Measurements from ENCODE around the gene SKIC2.

GRCh38 chr6:31966506-31966905, 7.5 kb downstream of the SKIC2 start:
- TF ChIP-seq CTCF (conservative IDR thresholded peaks at IDR 0.05; ENCODE audit: low read depth, low read length) (no peak), RAD21 (IDR thresholded peaks at IDR 0.05; ENCODE audit: low read length) (no peak), MXI1 (IDR thresholded peaks at IDR 0.05; ENCODE audit: borderline replicate concordance, low read depth, low read length) (no peak), RFX5 (IDR thresholded peaks at IDR 0.05; ENCODE audit: low read depth, low read length) (no peak), ELK1 (IDR thresholded peaks at IDR 0.05; ENCODE audit: borderline replicate concordance, low read depth, low read length) (no peak), POLR2A (IDR thresholded peaks at IDR 0.05; ENCODE audit: low read depth, low read length) (no peak), SMC3 (IDR thresholded peaks at IDR 0.05; ENCODE audit: low read depth, low read length) (no peak), RCOR1 (IDR thresholded peaks at IDR 0.05; ENCODE audit: insufficient replicate concordance, low read length) (no peak), CHD1 (IDR thresholded peaks at IDR 0.05; ENCODE audit: low read depth, low read length) (no peak), MAZ (IDR thresholded peaks at IDR 0.05; ENCODE audit: borderline replicate concordance, low read depth, low read length) (no peak)
